ENCODE measurements around the gene MID2. TPM values are rescaled to one million over a fixed set of nuclear protein-coding genes. Genes with fewer than 3 reads are reported as not detected.

Gene MID2
- total and polyA plus RNA-seq, 2 experiments from 2014 or later: 0.84 to 2.1 TPM

- Mint-ChIP-seq H3K27me3 (ENCODE audit: insufficient read depth, low read depth, poor library complexity) (no peaks in the 10 kb centered on the region), H3K9me3 (no peaks in the 10 kb centered on the region), H3K27ac (no peak overlapping the region), H3K36me3 (ENCODE audit: low read depth) (no peaks in the 10 kb centered on the region), H3K4me3 (no peak overlapping the region), H3K4me1 (peaks cover 17% of the 10 kb centered on the region)
- H3K27me3 ChIP-seq (ENCODE audit: insufficient read depth): no peaks in the 10 kb centered on the region
- peaks cover 15% of the 10 kb centered on the region; the same call in 1 of the 2 replicates for H3K4me1 ChIP-seq (ENCODE audit: insufficient read depth)
- DNase-seq (ENCODE audit: low spot score) (no peak), ATAC-seq (no peak)
- H3K27ac ChIP-seq (ENCODE audit: low read depth): no peak overlapping the region
- H4K20me1 ChIP-seq (replicated peaks; ENCODE audit: insufficient read depth): no peaks in the 10 kb centered on the region
- TF ChIP-seq ZNF462 (CRISPR knock-in tag; IDR thresholded peaks at IDR 0.05) (no peak), CREB1 (CRISPR knock-in tag; IDR thresholded peaks at IDR 0.05; ENCODE audit: low read depth) (no peak), JUNB (IDR thresholded peaks at IDR 0.05; ENCODE audit: unreplicated experiment) (no peak), POLR2AphosphoS5 (IDR thresholded peaks at IDR 0.05; ENCODE audit: low read depth) (no peak), EZH2phosphoT487 (IDR thresholded peaks at IDR 0.05; ENCODE audit: unreplicated experiment) (no peak), ZNF114 (CRISPR knock-in tag; IDR thresholded peaks at IDR 0.05) (no peak), STAT1 (IDR thresholded peaks at IDR 0.05; ENCODE audit: unreplicated experiment) (no peak)
- TF ChIP-seq, protein P1, sequence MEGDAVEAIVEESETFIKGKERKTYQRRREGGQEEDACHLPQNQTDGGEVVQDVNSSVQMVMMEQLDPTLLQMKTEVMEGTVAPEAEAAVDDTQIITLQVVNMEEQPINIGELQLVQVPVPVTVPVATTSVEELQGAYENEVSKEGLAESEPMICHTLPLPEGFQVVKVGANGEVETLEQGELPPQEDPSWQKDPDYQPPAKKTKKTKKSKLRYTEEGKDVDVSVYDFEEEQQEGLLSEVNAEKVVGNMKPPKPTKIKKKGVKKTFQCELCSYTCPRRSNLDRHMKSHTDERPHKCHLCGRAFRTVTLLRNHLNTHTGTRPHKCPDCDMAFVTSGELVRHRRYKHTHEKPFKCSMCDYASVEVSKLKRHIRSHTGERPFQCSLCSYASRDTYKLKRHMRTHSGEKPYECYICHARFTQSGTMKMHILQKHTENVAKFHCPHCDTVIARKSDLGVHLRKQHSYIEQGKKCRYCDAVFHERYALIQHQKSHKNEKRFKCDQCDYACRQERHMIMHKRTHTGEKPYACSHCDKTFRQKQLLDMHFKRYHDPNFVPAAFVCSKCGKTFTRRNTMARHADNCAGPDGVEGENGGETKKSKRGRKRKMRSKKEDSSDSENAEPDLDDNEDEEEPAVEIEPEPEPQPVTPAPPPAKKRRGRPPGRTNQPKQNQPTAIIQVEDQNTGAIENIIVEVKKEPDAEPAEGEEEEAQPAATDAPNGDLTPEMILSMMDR (conservative IDR thresholded peaks at IDR 0.05; ENCODE audit: low read depth in 2 of 2): no peak
- TF ChIP-seq, protein P2, sequence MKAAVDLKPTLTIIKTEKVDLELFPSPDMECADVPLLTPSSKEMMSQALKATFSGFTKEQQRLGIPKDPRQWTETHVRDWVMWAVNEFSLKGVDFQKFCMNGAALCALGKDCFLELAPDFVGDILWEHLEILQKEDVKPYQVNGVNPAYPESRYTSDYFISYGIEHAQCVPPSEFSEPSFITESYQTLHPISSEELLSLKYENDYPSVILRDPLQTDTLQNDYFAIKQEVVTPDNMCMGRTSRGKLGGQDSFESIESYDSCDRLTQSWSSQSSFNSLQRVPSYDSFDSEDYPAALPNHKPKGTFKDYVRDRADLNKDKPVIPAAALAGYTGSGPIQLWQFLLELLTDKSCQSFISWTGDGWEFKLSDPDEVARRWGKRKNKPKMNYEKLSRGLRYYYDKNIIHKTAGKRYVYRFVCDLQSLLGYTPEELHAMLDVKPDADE (IDR thresholded peaks at IDR 0.05): no peak
- TF ChIP-seq, protein P3, sequence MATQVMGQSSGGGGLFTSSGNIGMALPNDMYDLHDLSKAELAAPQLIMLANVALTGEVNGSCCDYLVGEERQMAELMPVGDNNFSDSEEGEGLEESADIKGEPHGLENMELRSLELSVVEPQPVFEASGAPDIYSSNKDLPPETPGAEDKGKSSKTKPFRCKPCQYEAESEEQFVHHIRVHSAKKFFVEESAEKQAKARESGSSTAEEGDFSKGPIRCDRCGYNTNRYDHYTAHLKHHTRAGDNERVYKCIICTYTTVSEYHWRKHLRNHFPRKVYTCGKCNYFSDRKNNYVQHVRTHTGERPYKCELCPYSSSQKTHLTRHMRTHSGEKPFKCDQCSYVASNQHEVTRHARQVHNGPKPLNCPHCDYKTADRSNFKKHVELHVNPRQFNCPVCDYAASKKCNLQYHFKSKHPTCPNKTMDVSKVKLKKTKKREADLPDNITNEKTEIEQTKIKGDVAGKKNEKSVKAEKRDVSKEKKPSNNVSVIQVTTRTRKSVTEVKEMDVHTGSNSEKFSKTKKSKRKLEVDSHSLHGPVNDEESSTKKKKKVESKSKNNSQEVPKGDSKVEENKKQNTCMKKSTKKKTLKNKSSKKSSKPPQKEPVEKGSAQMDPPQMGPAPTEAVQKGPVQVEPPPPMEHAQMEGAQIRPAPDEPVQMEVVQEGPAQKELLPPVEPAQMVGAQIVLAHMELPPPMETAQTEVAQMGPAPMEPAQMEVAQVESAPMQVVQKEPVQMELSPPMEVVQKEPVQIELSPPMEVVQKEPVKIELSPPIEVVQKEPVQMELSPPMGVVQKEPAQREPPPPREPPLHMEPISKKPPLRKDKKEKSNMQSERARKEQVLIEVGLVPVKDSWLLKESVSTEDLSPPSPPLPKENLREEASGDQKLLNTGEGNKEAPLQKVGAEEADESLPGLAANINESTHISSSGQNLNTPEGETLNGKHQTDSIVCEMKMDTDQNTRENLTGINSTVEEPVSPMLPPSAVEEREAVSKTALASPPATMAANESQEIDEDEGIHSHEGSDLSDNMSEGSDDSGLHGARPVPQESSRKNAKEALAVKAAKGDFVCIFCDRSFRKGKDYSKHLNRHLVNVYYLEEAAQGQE (IDR thresholded peaks at IDR 0.05; ENCODE audit: unreplicated experiment): no peak
- H3F3A ChIP-seq (replicated peaks; ENCODE audit: low read depth): no peaks in the 10 kb centered on the region
- H3K4me2 ChIP-seq: no peak overlapping the region
- no peaks in the 10 kb centered on the region for H3K9me2 ChIP-seq (ENCODE audit: insufficient read depth)
- no peaks in the 10 kb centered on the region for H3K36me3 ChIP-seq (ENCODE audit: insufficient read depth)
- H3K4me3 ChIP-seq: no peak overlapping the region
- no peak overlapping the region for H2AFZ ChIP-seq
- no peaks in the 10 kb centered on the region for H3K79me2 ChIP-seq (replicated peaks; ENCODE audit: insufficient read depth)
Measured at GRCh38 chrX:107924136-107924746, 98.6 kb downstream of the MID2 start.
